Cardiac septum (tissue), 1 donor: ENCODE measurements around the gene KCNAB1. TPM values are rescaled to one million over a fixed set of nuclear protein-coding genes. Genes with fewer than 3 reads are reported as not detected.
"Not testable (repeated sequence)": the region's sequence is repeated elsewhere in the genome, so short reads cannot be mapped to it uniquely, and the experiment has no call there.

Experiments
- DNase-seq: peaks from one replicate; pipeline ENCODE4 v3.0.0-alpha.2; 2020; ENCODE audit warnings: low spot score
- intact Hi-C: fragments of 100-400 bp; cut with DNase I; formaldehyde crosslinking; loops from one replicate; pipeline ENCODE4 v1.14.0; 2022
- total RNA-seq: library from RNA; stranded (reverse); fragmentation: NEBNext Ultra II Directional; extraction: Animal tissue kit (Norgen Biotek cat#: 25700); gene quantifications from one replicate; pipeline ENCODE4 v1.2.1, GENCODE V29; 2021
- donor health status: DM: no; HTN: no; CAD: no.

The KCNAB1 gene
- total RNA-seq, 1 donor from 2014 or later, result 2.5 TPM

- DNase-seq, result no peak
- intact Hi-C loops, result no loop called here
Observed at GRCh38 chr3:156135921-156136638, 15.7 kb downstream of the KCNAB1 start.

GRCh38 chr3:156137397-156137796, 17.0 kb downstream of the KCNAB1 start:
- DNase-seq, intact Hi-C loops: not testable (repeated sequence)

- DNase-seq, result no peak
- intact Hi-C loops, result no loop called here
Observed at GRCh38 chr3:156140001-156140595, 19.7 kb downstream of the KCNAB1 start.

GRCh38 chr3:156142702-156143101, 22.3 kb downstream of the KCNAB1 start:
- intact Hi-C loops, result no loop called here
- no peak for DNase-seq

GRCh38 chr3:156143136-156143535, 22.8 kb downstream of the KCNAB1 start:
- DNase-seq, result no peak
- intact Hi-C loops, result no loop called here

- intact Hi-C loops, result no loop called here
- no peak for DNase-seq
Observed at GRCh38 chr3:156144060-156144459, 23.7 kb downstream of the KCNAB1 start.

- no peak for DNase-seq
- intact Hi-C loops, result no loop called here
Observed at GRCh38 chr3:156145866-156146265, 25.5 kb downstream of the KCNAB1 start.

- no peak for DNase-seq
- intact Hi-C loops, result no loop called here
Observed at GRCh38 chr3:156148345-156148945, 28.1 kb downstream of the KCNAB1 start.

- intact Hi-C loops, result no loop called here
- DNase-seq, result no peak
Observed at GRCh38 chr3:156148946-156149381, 28.6 kb downstream of the KCNAB1 start.

GRCh38 chr3:156149876-156150275, 29.5 kb downstream of the KCNAB1 start:
- no peak for DNase-seq
- intact Hi-C loops, result loop anchor here (2.0 to 5.0 kb wide), 3 partner anchors 361 to 992 kb away; no protein-coding TSS in a partner anchor

GRCh38 chr3:156150434-156151066, 30.2 kb downstream of the KCNAB1 start:
- DNase-seq, result no peak
- intact Hi-C loops, result loop anchor here (2.0 to 5.0 kb wide), 3 partner anchors 360 to 992 kb away; no protein-coding TSS in a partner anchor

GRCh38 chr3:156151824-156152428, 31.5 kb downstream of the KCNAB1 start:
- intact Hi-C loops, result loop anchor here (2.0 to 5.0 kb wide), 4 partner anchors 299 to 990 kb away; no protein-coding TSS in a partner anchor
- no peak for DNase-seq

- intact Hi-C loops, result no loop called here
- DNase-seq, result no peak
Observed at GRCh38 chr3:156158656-156159295, 38.4 kb downstream of the KCNAB1 start.

- intact Hi-C loops, result no loop called here
- no peak for DNase-seq
Observed at GRCh38 chr3:156160647-156161046, 40.3 kb downstream of the KCNAB1 start.

- no peak for DNase-seq
- intact Hi-C loops, result no loop called here
Observed at GRCh38 chr3:156161172-156161571, 40.8 kb downstream of the KCNAB1 start.

- intact Hi-C loops, result no loop called here
Observed at GRCh38 chr3:156163848-156164247, 43.5 kb downstream of the KCNAB1 start.

GRCh38 chr3:156166808-156167207, 46.4 kb downstream of the KCNAB1 start:
- intact Hi-C loops, result no loop called here
- no peak for DNase-seq

More at GRCh38 chr3:156163848-156164247, 43.5 kb downstream of the KCNAB1 start:
- DNase-seq, result no peak

GRCh38 chr3:156170571-156170970, 50.2 kb downstream of the KCNAB1 start:
- intact Hi-C loops, result no loop called here
- DNase-seq, result no peak
